K562 (cell line): ENCODE measurements around the gene C2. TPM values are rescaled to one million over a fixed set of nuclear protein-coding genes. Genes with fewer than 3 reads are reported as not detected.

ENCODE experiments used
- BACH1 ChIP-seq: fragments of 200-800 bp; sonication (Bioruptor generic); IDR thresholded peaks from 2 replicates; pipeline ENCODE4 v1.6.1; 2016; ENCODE audit warnings: missing genetic modification characterization, missing compliant biosample characterization
- CTBP1 ChIP-seq: fragments of 450-650 bp; IDR thresholded peaks from 2 replicates; pipeline ENCODE4 v1.6.1; 2016; ENCODE audit warnings: borderline replicate concordance
- CUX1 ChIP-seq: fragments of 200-800 bp; sonication (Bioruptor generic); IDR thresholded peaks from 2 replicates; pipeline ENCODE4 v1.6.1; 2016; ENCODE audit warnings: missing genetic modification characterization, missing compliant biosample characterization
- E2F1 ChIP-seq: sonication (generic); formaldehyde crosslinking; IDR thresholded peaks from 2 replicates; pipeline ENCODE4 v1.8.1; 2023; ENCODE audit warnings: mild to moderate bottlenecking, missing genetic modification reagents, moderate library complexity
- HOMEZ ChIP-seq: fragments of 250-450 bp; sonication (Bioruptor Pico); IDR thresholded peaks from 2 replicates; pipeline ENCODE4 v1.4.0; 2020; ENCODE audit warnings: mild to moderate bottlenecking, moderate library complexity
- MLX ChIP-seq, 2 experiments: fragments of 450-650 bp in 1 of 2; sonication (generic) in 1 of 2; formaldehyde crosslinking; conservative IDR thresholded peaks; 2 replicates each; pipeline versions ENCODE4 v1.4.0 to v1.8.1; 2020 to 2022; ENCODE audit warnings: mild to moderate bottlenecking in 1 of 2, missing genetic modification reagents in 1 of 2
- POLR2G ChIP-seq: fragments of 200-400 bp; formaldehyde crosslinking; IDR thresholded peaks from 2 replicates; pipeline ENCODE4 v1.6.1; 2017; ENCODE audit warnings: low read depth, mild to moderate bottlenecking, antibody characterized with exemption, low read length, moderate library complexity
- POU5F1 ChIP-seq: fragments of 150-350 bp; IDR thresholded peaks from 2 replicates; pipeline ENCODE4 v1.6.1; 2014; ENCODE audit warnings: borderline replicate concordance, low read length, low read depth, mild to moderate bottlenecking; ENCODE audit not compliant: partially characterized antibody
- RNF2 ChIP-seq: sonication (generic); IDR thresholded peaks from 2 replicates; pipeline ENCODE4 v1.6.1; 2016
- SMARCE1 ChIP-seq: fragments of 450-650 bp; IDR thresholded peaks from 2 replicates; pipeline ENCODE4 v1.7.1; 2016; ENCODE audit warnings: mild to moderate bottlenecking
- SPI1 ChIP-seq: IDR thresholded peaks from 2 replicates; pipeline ENCODE4 v1.6.1; 2011; ENCODE audit warnings: low read depth, low read length, control low read depth, borderline replicate concordance
- STAT5A ChIP-seq: IDR thresholded peaks from 2 replicates; pipeline ENCODE4 v1.6.1; 2012; ENCODE audit warnings: low read length, inconsistent platforms, borderline replicate concordance
- TAF7 ChIP-seq: fragments of 450-650 bp; IDR thresholded peaks from 2 replicates; pipeline ENCODE4 v1.6.1; 2016; ENCODE audit warnings: missing genetic modification characterization, missing compliant biosample characterization
- THAP7 ChIP-seq: fragments of 250-450 bp; sonication (Bioruptor Pico); IDR thresholded peaks from 2 replicates; pipeline ENCODE4 v1.5.0; 2021
- ZBTB17 ChIP-seq: fragments of 450-650 bp; formaldehyde crosslinking; IDR thresholded peaks from 2 replicates; pipeline ENCODE4 v1.4.0; 2020; ENCODE audit warnings: mild to moderate bottlenecking
- ZBTB8A ChIP-seq: fragments of 450-650 bp; IDR thresholded peaks from 2 replicates; pipeline ENCODE4 v1.6.1; 2018; ENCODE audit warnings: mild to moderate bottlenecking, moderate library complexity; ENCODE audit not compliant: partially characterized antibody
- polyA plus RNA-seq, 8 experiments: library from polyadenylated mRNA; depleted of rRNA in 4 of 8; stranded (reverse) in 5 of 8; unstranded in 3 of 8; fragments of >200 nt; fragmentation: Nextera tagmentation in 2 of 8; fragmentation: Illumina TruSeq in 1 of 8; extraction: Ambion mirVana in 2 of 8; extraction: Trizol in 1 of 8; gene quantifications; 2 replicates each; pipeline versions ENCODE4 v1.2.1 to v1.2.3, GENCODE V29; 2011 to 2014; ENCODE audit warnings: inconsistent platforms in 1 of 8, missing spikeins in 1 of 8
- total RNA-seq, 7 experiments: library from RNA; depleted of rRNA in 6 of 7; stranded (reverse); fragments of >200 nt in 6 of 7; fragmentation: Illumina TruSeq in 2 of 7; extraction: Trizol in 2 of 7; gene quantifications; 2 replicates each; pipeline versions ENCODE4 v1.2.1 to v1.2.3, GENCODE V29; 2011 to 2021; ENCODE audit warnings: low replicate concordance in 1 of 7

Gene C2
- total and polyA plus RNA-seq, 9 of the 15 experiments (the other 6 are each of a cell fraction or from before 2014, with no cell fraction given) = 0.05 to 1.1 (median 0.39) TPM; not detected in 1

GRCh38 chr6:31958741-31959739 is 31.5 kb downstream of the C2 start, which contains the start of the genes NELFE and SKIC2 (continued):
- TF ChIP-seq HOMEZ (CRISPR knock-in tag) (peak; percentile 90), TAF7 (tag) (peak; percentile 85), SMARCE1 (peak; percentile 57; the same call in 1 of the 2 replicates), ZBTB8A (no peak), CTBP1 (peak; percentile 86), RNF2 (peak; percentile 83), STAT5A (no peak), POLR2G (peak; percentile 83), SPI1 (peak; percentile 76; the same call in 1 of the 2 replicates), E2F1 (CRISPR knock-in tag) (peak; percentile 75; the same call in 1 of the 2 replicates), BACH1 (tag) (peak; percentile 81), POU5F1 (peak; percentile 96), MLX (CRISPR knock-in tag; conservative IDR thresholded peaks at IDR 0.05) (peak in 1 of 2 experiments; percentile 89; a peak in 1 of 4 replicates), THAP7 (0 out of 2 replicates have a peak, but pooled peaks have one; percentile 83), ZBTB17 (CRISPR knock-in tag) (peak; percentile 94), CUX1 (CRISPR knock-in tag) (peak; percentile 75; the same call in 1 of the 2 replicates)
